Esophagus squamous epithelium (tissue), 4 donors: Measurements from ENCODE around the gene OPTN.

Experiments
- CTCF ChIP-seq, 6 experiments: fragments of 450-650 bp in 4 of 6; fragments of 200-600 bp in 2 of 6; sonication (generic) in 2 of 6; IDR thresholded peaks; one replicate each; pipeline ENCODE4 v1.5.1; 2016 to 2019; ENCODE audit warnings: antibody characterized with exemption in 6 of 6, mild to moderate bottlenecking in 4 of 6, moderate library complexity in 4 of 6
- POLR2A ChIP-seq, 4 donors: fragments of 450-650 bp; IDR thresholded peaks; one replicate each; pipeline ENCODE4 v1.6.1; 2017; ENCODE audit warnings: antibody characterized with exemption in 4 of 4, mild to moderate bottlenecking in 4 of 4, moderate library complexity in 3 of 4

DNA sequence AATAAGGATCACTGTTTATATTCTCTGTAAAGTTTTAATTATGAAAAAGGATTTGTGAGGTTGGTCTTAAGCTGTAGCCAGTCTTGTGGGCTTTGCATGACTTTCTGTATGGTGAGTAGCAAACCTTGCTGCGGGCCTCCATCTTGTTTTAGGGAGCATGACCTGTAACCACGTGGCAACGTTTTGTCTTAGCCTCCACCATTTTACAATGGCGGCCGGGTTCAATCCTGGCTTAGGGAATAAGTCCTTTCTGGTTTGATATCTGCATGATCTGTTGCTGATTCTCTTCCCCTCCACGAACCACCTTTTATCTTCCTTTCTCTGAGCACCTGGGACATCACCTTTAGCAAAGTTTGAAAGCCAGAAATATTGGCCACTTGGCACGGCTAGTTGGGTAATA, 32.5 kb upstream of the OPTN start:
- TF ChIP-seq CTCF (IDR thresholded peaks at IDR 0.05) (no peak), POLR2A (IDR thresholded peaks at IDR 0.05) (no peak)
